Adrenal gland (tissue), 5 donors: ENCODE data around the gene ATP7A.

Experiments
- POLR2A ChIP-seq, 2 donors: fragments of 450-650 bp; IDR thresholded peaks; one replicate each; pipeline ENCODE4 v1.6.1; 2017; ENCODE audit warnings: antibody characterized with exemption in 2 of 2, mild to moderate bottlenecking in 2 of 2, moderate library complexity in 1 of 2
- TF ChIP-seq, protein P1 (sequence below), 6 experiments: fragments of 450-650 bp in 4 of 6; fragments of 200-600 bp in 2 of 6; sonication (generic) in 1 of 6; IDR thresholded peaks; 1 replicate in 5 of 6; 2 replicates in 1 of 6; pipeline versions ENCODE4 v1.5.1 to v1.8.0; 2016 to 2021; ENCODE audit warnings: antibody characterized with exemption in 6 of 6, mild to moderate bottlenecking in 2 of 6, moderate library complexity in 1 of 6
- donor health status: DM: no; HTN: no; CAD: no.

GRCh38 chrX:77967631-77968030 is 57.1 kb downstream of the ATP7A start:
- TF ChIP-seq, protein P1, sequence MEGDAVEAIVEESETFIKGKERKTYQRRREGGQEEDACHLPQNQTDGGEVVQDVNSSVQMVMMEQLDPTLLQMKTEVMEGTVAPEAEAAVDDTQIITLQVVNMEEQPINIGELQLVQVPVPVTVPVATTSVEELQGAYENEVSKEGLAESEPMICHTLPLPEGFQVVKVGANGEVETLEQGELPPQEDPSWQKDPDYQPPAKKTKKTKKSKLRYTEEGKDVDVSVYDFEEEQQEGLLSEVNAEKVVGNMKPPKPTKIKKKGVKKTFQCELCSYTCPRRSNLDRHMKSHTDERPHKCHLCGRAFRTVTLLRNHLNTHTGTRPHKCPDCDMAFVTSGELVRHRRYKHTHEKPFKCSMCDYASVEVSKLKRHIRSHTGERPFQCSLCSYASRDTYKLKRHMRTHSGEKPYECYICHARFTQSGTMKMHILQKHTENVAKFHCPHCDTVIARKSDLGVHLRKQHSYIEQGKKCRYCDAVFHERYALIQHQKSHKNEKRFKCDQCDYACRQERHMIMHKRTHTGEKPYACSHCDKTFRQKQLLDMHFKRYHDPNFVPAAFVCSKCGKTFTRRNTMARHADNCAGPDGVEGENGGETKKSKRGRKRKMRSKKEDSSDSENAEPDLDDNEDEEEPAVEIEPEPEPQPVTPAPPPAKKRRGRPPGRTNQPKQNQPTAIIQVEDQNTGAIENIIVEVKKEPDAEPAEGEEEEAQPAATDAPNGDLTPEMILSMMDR (IDR thresholded peaks at IDR 0.05): no peak
- TF ChIP-seq POLR2A (IDR thresholded peaks at IDR 0.05): no peak
